Activated effector memory CD4-positive, alpha-beta T cell treated with anti-CD3 and anti-CD28 coated beads, Interleukin-2, amount 50 U/mL, for 16 hours (primary cell): ENCODE measurements around the gene MCM8.

Experiments
- DNase-seq: peaks from one replicate; pipeline ENCODE4 v3.0.0-alpha.2; 2020

The MCM8 gene

GRCh38 chr20:5947276-5947675, 3.2 kb upstream of the MCM8 start:
- DNase-seq = peak; percentile 68

- DNase-seq = no peak
These were observed 545 bp upstream of the MCM8 start for GRCh38 chr20:5949943-5950270.

- no peak for DNase-seq
These were observed 17.0 kb downstream of the MCM8 start for GRCh38 chr20:5967469-5967868.

- no peak for DNase-seq
These were observed 18.0 kb downstream of the MCM8 start for GRCh38 chr20:5968462-5968861.

GRCh38 chr20:5969348-5969935, 19.0 kb downstream of the MCM8 start:
- DNase-seq = no peak

- no peak for DNase-seq
These were observed 19.5 kb downstream of the MCM8 start for GRCh38 chr20:5969940-5970339.

GRCh38 chr20:5970381-5970780, 19.9 kb downstream of the MCM8 start:
- no peak for DNase-seq

GRCh38 chr20:5971203-5971602, 20.8 kb downstream of the MCM8 start:
- no peak for DNase-seq

GRCh38 chr20:5973172-5973571, 22.7 kb downstream of the MCM8 start:
- no peak for DNase-seq

- no peak for DNase-seq
These were observed 23.5 kb downstream of the MCM8 start for GRCh38 chr20:5973971-5974370.

GRCh38 chr20:5974531-5974930, 24.1 kb downstream of the MCM8 start:
- DNase-seq = no peak

- no peak for DNase-seq
These were observed 25.3 kb downstream of the MCM8 start for GRCh38 chr20:5975778-5976177.

GRCh38 chr20:5977223-5977622, 26.8 kb downstream of the MCM8 start:
- no peak for DNase-seq

GRCh38 chr20:5977975-5978374, 27.5 kb downstream of the MCM8 start:
- no peak for DNase-seq

- no peak for DNase-seq
These were observed 29.3 kb downstream of the MCM8 start for GRCh38 chr20:5979801-5980200.

GRCh38 chr20:5980720-5981538, 30.5 kb downstream of the MCM8 start:
- no peak for DNase-seq

GRCh38 chr20:5987383-5987782, 36.9 kb downstream of the MCM8 start:
- DNase-seq = no peak

- no peak for DNase-seq
These were observed 39.1 kb downstream of the MCM8 start for GRCh38 chr20:5989539-5989938.

- no peak for DNase-seq
These were observed 40.5 kb downstream of the MCM8 start for GRCh38 chr20:5990946-5991345.

- DNase-seq = no peak
These were observed 41.4 kb downstream of the MCM8 start for GRCh38 chr20:5991623-5992441.

- peak; percentile 67 for DNase-seq
These were observed 46.3 kb downstream of the MCM8 start for GRCh38 chr20:5996765-5997164.

GRCh38 chr20:5999783-6000182, 49.3 kb downstream of the MCM8 start:
- DNase-seq = no peak

GRCh38 chr20:6000871-6001270, 50.4 kb downstream of the MCM8 start:
- no peak for DNase-seq

- DNase-seq = no peak
These were observed 56.1 kb downstream of the MCM8 start for GRCh38 chr20:6006603-6006949.
